ENCODE measurements around the gene DUS4L. TPM values are rescaled to one million over a fixed set of nuclear protein-coding genes. Genes with fewer than 3 reads are reported as not detected.
A peak's percentile ranks its signal among the peaks of the same experiment; 100 is the strongest.

Gene DUS4L
- total RNA-seq, 2 experiments from 2014 or later, result 12.8 to 13.3 TPM

DNA sequence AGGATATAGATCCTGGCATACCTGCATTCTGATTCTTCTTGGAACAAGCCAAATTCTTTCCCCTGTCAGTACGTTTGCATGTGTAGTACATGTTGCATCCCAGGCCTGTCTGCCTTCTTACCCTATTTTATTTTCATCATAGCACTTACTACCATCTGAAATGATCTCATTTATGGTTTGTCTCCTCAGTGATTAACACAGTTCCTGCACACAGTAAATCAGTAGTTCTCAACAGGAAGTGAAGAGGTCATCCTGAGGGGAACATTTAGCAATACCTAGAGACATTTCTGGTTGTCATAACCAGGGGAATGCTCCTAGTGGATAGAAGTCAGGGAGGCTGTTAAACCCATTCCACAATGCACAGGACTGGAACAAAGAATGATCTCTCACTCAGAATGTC is 58.7 kb downstream of the DUS4L start:
- ChIA-PET POLR2A (no interaction called here), CTCF (no interaction called here)
- no peaks in the 10 kb centered on the region for H3K4me1 Mint-ChIP-seq
- H3K36me3 Mint-ChIP-seq (ENCODE audit: low read depth), result no peaks in the 10 kb centered on the region
- no peaks in the 10 kb centered on the region for H3K27me3 Mint-ChIP-seq
- ATAC-seq (peak; percentile 78), DNase-seq (no peak)
- no peak overlapping the region for H3K27ac Mint-ChIP-seq
- H3K4me3 Mint-ChIP-seq, result no peak overlapping the region
- H3K9me3 Mint-ChIP-seq (ENCODE audit: low read depth), result peaks cover 5% of the 10 kb centered on the region
- intact Hi-C loops (cut with DNase I, micrococcal nuclease), result no loop called here

DNA sequence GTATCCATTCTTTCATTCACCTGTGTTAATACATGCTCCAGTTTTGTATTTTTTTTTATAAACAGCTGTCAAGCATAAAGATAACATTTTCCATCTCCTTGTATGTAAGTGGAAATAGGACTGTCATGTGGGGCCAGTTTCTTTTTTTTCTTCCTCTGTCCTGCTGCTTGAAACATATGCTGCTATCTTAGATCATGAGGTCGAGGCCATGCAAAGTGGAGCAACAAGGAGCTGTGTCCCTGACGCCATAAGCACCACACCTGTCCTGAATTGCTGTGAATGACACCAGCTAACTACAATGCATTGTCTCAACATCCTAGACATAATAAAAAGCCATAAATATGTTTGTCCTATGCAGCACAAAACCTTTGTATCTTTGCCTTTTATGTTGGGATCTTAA is 59.1 kb downstream of the DUS4L start:
- DNase-seq (no peak), ATAC-seq (no peak)
- peaks cover 6% of the 10 kb centered on the region for H3K9me3 Mint-ChIP-seq (ENCODE audit: low read depth)
- H3K4me1 Mint-ChIP-seq, result no peaks in the 10 kb centered on the region
- POLR2A ChIA-PET, result no interaction called here
- H3K4me3 Mint-ChIP-seq, result no peak overlapping the region
- no peaks in the 10 kb centered on the region for H3K27me3 Mint-ChIP-seq
- CTCF ChIA-PET, result no interaction called here
- intact Hi-C loops (cut with DNase I, micrococcal nuclease), result no loop called here
- H3K36me3 Mint-ChIP-seq (ENCODE audit: low read depth), result no peaks in the 10 kb centered on the region
- no peak overlapping the region for H3K27ac Mint-ChIP-seq

GRCh38 chr7:107627002-107627401 is 63.2 kb downstream of the DUS4L start:
- H3K27me3 Mint-ChIP-seq, result no peaks in the 10 kb centered on the region
- intact Hi-C loops (cut with DNase I, micrococcal nuclease), result no loop called here
- no peaks in the 10 kb centered on the region for H3K36me3 Mint-ChIP-seq (ENCODE audit: low read depth)
- H3K27ac Mint-ChIP-seq, result no peak overlapping the region
- DNase-seq (no peak), ATAC-seq (no peak)
- no peak overlapping the region for H3K4me3 Mint-ChIP-seq
- H3K4me1 Mint-ChIP-seq, result peaks cover 2% of the 10 kb centered on the region
- ChIA-PET CTCF (no interaction called here), POLR2A (interaction anchor here (0.7 kb wide), 1 partner anchor 9 kb away, joined by 3 read pairs; no protein-coding TSS in a partner anchor)
- H3K9me3 Mint-ChIP-seq (ENCODE audit: low read depth), result peaks cover 6% of the 10 kb centered on the region

Other genes starting within 250 kb of the DUS4L start
- gene GPR22, start 93.9 kb upstream of the DUS4L start, total RNA-seq, result not detected
- gene COG5, start 51 bp upstream of the DUS4L start, total RNA-seq, result 10 to 100 TPM; 34.1 to 35.5 TPM
- 10 to 100 TPM; 31.4 to 38.8 TPM for gene BCAP29, start 16.3 kb downstream of the DUS4L start, total RNA-seq
- 1 to 10 TPM; 1.5 to 2.1 TPM for gene SLC26A4, start 96.9 kb downstream of the DUS4L start, total RNA-seq
- gene CBLL1, start 180.2 kb downstream of the DUS4L start, total RNA-seq, result 10 to 100 TPM; 36.9 to 57.9 TPM
- not detected for gene SLC26A3, start 239.3 kb downstream of the DUS4L start, total RNA-seq

Data from activated CD4-positive, alpha-beta T cell treated with anti-CD3 and anti-CD28 coated beads for 36 hours (primary cell).